Measurements from ENCODE around the gene VCL.

GRCh38 chr10:74048433-74048832 lies 50.5 kb downstream of the VCL start:
- TF ChIP-seq CTCF (IDR thresholded peaks at IDR 0.05) (no peak), POLR2A (IDR thresholded peaks at IDR 0.05) (no peak), POLR2AphosphoS5 (IDR thresholded peaks at IDR 0.05) (no peak)
